DMS53 (cell line): Measurements from ENCODE around the gene DEPDC1B.
"Not testable (repeated sequence)": the region's sequence is repeated elsewhere in the genome, so short reads cannot be mapped to it uniquely, and the experiment has no call there.

Experiments used
- DNase-seq: peaks from one replicate; lab custom pipeline; 2025; lab: John Stamatoyannopoulos, UW

The DEPDC1B gene

DNA sequence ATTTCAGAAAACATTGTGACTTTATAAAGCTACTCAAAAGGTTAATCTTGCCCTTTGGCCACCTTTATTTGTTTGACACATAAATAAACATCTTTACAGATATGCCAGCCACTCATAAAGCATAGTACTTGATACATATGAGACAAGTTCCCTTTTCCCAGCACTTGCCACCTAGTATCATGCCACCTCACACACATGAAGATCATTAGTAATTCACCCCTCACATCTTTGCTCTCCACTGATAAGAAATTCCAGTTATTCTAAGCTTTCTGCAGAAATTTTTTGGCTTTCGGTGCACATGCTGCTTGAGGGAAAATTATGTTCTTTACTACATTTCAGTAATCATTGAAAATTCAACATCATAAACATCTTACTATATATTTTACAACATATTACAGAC lies 59.1 kb downstream of the DEPDC1B start:
- DNase-seq, result no peak

DNA sequence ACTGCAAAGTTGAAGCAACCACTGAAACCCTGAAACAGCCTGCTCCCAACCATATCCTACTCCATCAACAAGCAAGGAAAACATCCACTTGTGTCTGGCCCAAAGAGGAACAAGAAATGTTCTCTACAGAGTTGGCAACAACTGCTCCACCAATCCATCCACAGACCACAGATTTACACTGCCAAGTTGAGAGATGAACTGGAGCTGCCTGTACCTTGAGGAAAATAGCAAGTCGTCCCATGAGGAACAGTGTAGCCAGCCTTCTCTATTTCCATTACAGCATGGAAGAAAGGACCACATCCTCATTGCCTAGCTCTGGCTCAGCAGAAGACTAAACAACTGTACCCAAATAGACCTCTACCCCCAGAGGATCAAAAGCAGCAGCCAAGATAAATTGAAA lies 60.4 kb downstream of the DEPDC1B start:
- DNase-seq, result no peak

DNA sequence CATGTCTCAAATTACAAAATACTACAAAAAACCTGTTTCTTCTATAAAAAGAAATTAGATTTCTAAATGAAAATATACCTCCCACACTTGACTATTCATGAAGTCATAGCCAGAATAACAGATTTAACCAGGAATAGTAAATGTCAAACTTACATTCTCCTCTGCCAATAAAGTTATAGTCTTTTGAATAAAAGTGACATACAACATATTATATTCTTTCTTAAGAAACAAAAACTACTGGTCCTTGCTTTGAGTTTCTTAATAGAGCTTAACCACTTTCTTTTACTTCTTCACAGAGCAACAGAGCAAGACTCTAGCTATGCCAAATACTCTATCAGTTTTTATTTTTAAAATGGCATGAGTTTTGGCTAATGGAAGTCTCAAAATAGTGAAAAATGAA lies 61.7 kb downstream of the DEPDC1B start:
- no peak for DNase-seq

DNA sequence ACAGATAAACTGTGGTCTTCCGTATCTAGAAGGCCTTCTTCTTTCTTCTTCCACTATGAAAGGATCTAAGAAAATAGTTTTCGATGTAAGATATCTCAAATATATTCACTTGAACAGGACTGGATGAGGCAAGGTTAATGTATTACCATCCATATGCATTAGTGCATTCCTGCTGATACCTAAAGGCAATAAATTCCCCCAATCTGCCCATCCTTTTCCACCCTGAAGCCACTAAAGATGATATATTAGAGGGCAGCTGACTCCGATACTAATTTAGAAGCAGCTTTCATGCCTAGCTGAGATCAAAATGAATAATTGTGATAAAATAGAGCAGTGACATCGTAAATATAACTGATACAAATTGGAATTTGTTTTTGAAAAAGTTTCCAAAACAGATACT lies 63.3 kb downstream of the DEPDC1B start:
- DNase-seq, result no peak

DNA sequence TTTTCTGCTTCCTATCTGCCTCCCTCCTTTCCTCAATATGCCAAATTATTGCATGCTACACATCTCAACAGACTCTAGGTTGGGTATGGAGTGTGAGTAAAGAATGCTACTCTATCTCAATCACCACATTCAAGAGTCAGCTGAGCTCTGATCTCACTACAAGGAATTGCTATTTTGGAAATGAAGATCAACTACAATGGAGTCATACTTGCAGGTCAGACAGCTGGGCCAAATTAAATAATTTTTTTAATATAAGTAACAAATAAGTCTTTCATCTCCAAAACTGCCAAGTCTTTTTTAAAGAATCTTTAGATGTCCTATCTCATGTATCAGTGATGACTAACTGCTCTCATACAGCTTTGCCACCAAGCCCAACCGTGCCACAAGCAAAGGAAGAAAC lies 64.0 kb downstream of the DEPDC1B start:
- no peak for DNase-seq

DNA sequence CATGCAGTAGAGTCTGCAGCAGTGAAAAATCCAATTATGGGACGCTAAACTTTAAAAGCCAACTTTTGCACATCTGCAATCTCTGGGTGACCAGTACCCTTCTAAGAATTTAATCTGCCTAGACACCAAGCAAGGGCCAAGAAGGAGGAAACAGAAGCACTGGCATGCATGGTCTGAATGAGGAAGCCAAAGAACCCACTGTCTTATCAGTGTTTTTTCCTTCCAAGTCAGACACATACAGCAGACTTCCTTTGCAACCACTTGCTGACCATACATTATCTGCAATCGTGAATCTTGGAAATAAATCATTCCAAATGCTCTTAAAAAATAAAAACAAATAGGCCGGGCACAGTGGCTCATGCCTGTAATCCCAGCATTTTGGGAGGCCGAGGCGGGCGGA lies 65.9 kb downstream of the DEPDC1B start:
- DNase-seq, result no peak

DNA sequence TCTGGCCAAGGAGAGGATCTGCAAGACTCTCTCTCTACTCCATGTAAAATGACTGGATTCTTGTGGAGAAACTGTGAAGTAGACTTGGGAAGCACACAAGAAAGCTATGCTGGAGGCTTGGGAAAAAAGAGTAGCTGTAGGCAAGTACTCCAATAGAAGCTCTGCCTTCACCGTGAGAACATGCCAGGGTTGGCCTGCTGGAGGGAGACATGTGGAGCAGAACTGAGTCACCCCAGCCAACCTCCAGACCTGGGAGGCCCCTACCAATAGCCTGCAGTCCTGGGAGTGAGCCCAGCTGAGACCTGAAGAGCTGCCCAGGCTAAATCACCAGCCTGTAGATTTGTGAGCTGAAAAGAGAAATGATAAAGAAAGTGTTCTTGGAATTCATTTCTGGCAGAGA lies 66.6 kb downstream of the DEPDC1B start:
- no peak for DNase-seq

DNA sequence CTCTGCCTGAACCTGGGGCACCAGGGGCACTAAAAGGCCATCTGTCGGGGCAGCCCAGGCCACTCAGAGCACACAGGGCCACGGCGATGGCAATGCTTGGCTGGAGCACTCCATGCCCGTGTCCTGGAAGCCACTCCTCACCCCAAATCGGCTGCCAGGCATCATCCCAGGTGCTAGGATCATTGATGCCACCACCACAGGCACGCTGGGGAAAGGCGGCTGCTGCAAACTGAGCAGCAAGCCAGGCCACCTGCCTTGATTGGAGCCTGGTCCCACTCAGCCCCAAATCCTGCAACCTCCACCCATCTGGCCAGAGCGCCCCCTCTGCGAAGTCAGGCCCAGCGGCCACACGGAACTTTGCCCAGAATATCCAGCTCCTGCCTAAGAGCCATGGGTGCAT lies 67.8 kb downstream of the DEPDC1B start:
- no peak for DNase-seq

DNA sequence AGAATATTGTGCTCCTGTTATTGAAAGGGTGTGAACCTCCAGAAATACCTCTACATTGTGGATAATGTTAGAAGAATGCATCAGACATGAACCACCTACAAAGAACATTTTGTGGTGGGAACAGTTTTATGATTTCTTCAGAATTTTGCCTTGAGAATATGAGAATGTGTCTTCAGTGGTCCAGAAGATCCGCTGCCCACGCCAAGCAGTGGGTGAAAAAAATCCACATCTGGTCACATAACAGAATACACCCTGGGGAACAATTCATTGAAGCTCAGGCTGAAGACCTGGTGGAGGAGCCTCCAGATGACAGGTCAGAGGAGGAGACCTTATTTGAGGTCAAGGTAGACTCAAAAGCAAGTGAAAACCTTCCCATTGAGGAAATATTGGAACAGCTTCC lies 69.1 kb downstream of the DEPDC1B start:
- no peak for DNase-seq

DNA sequence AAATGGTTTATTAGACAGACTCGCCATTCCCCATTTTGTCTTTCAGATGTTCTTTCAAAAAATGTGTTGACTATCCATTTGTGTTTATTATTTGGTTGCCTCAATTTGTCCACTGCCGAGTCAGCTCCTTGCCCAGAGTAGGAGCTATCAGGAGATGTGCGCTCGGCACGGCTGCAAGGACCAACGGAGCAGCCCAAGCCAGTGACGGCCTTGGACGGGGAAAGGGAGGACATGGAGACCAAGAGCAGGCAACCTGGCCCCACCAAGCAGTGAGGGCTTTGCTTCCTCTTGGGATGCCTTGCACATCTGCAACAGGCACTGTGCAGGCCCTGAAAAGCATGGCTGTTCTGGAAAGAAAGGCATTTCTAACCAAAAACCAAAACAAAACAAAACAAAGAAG lies 69.8 kb downstream of the DEPDC1B start:
- DNase-seq, result no peak

DNA sequence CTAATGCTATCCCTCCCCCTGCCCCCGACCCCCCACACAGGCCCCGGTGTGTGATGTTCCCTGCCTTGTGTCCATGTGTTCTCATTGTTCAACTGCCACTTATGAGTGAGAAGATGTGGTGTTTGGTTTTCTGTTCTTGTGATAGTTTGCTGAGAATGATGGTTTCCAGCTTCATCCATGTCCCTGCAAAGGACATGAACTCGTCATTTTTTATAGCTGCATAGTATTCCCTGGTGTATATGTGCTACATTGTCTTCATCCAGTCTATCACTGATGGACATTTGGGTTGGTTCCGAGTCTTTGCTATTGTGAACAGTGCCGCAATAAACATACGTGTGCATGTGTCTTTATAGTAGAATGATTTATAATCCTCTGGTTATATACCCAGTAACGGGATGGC lies 75.1 kb downstream of the DEPDC1B start:
- not testable (repeated sequence) for DNase-seq

DNA sequence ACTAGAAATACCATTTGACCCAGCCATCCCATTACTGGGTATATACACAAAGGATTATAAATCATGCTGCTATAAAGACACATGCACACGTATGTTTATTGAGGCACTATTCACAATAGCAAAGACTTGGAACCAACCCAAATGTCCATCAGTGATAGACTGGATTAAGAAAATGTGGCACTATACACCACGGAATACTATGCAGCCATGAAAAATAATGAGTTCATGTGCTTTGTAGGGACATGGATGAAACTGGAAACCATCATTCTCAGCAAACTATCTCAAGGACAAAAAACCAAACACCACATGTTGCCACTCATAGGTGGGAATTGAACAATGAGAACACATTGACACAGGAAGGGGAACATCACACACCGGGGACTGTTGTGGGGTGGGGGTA lies 79.2 kb downstream of the DEPDC1B start:
- not testable (repeated sequence) for DNase-seq

DNA sequence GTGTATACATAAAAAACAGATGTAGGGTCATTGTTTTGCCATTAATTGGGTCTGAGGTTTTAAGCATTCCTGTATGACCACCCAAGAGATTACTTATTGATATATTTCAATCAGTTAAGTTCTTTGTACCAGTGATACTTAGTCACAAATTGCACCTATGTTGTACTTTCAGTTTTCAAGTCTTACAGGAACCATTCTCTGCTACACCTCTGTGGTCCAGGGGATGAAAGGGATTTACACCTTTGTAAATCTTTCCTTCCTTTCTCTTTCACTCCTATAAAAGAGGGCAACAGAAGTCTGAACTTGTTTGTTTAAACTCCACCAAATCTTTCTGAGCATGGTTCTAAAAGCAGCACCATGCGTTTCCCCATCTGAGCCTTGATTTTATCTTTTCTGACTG lies 86.1 kb downstream of the DEPDC1B start:
- DNase-seq, result no peak

DNA sequence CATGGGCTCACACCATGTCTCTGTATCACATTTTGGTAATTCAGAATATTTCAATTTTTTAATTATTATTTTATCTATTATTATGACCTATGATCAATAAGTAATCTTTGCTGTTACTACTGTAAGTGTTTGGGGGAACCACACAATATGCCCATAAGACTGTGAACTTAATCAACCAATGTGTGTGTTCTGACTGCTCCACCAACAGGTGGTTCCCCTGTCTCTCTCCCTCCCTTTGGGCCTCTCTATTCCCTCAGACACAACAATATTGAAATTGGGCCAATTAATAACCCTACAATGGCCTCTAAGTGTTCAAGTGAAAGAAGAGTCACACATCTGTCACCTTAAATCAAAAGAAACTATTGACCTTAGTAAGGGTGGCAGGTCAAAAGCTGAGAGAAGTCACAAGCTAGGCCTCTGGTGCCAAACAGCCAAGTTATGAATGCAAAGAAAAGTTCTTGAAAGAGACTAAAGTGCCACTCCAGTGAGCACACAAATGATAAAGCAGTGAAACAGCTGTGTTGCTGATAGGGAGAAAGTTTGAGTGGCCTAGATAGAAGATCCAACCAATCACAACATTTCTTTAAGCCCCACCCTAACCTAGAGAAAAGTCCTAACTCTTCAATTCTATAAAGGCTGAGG lies 88.7 kb downstream of the DEPDC1B start:
- no peak for DNase-seq

DNA sequence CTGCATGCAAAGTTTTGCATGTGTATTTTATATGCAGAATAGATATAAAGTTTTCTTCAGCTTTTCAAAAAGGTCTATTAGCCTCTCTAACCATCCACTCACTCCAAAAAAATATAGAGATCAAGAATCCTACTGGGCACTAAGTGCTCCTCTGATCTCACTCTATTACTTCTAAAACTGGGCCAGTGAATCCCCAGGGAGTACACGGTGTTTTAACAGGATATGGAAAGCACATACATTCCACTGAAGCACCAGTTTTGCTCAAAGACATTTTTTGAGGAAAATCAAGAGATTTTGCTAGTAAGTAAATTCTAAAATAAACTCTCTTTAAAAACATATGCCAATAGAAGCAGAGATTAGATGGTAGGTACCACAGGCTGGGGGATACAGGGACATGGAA lies 95.2 kb downstream of the DEPDC1B start:
- no peak for DNase-seq

DNA sequence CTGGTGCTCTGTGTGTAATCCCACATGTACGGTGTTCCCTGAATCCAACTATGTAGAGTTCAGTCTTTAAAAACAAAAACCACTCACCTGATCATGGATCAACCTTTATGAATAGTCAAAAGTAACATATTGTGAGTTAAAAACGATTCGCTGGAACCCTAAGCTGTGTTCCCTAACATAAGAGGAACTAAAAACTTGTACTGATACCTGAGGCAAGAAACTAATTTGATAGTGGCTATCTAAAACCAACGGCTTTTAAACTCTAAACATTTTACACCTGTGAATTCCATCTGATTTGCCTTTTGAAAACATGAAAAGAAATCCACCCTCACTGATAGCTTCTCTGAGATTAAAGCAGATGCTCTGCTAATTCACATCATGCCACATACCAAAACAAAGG lies 101.5 kb downstream of the DEPDC1B start:
- no peak for DNase-seq

DNA sequence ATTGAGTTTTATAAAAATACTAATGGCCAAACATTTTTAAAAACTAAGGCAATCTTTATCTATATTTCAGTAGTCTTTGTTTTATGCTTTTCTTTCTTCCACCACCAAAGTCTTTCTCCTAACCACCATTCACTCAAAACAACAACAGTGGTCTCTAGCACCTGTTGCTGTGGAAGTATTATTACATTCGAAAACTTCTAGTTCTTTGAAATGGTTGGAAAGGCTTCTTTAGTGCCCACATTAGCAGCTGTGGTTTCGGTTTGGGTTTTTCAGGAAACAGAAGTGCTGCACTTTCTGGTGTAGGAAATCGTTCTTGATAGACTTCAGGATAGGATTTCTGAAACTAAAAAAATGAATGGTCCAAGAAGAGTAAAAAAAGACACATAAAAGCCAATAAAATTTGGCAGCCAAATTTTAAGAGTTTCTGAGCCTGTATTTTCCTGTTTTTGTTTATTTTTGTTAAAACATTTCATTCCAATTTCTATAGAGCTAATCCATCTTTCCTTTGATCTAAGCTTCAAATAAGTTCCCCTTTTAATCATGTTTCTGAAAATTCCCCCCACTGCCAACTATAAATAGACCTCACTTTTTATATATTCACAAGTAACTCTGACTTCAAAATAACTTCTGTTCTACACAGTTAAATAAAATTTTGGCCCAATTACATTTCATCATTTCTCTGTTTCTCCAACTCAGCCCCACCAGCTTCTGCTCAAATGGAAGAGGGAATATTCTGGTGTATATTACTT lies 102.2 kb downstream of the DEPDC1B start:
- no peak for DNase-seq

DNA sequence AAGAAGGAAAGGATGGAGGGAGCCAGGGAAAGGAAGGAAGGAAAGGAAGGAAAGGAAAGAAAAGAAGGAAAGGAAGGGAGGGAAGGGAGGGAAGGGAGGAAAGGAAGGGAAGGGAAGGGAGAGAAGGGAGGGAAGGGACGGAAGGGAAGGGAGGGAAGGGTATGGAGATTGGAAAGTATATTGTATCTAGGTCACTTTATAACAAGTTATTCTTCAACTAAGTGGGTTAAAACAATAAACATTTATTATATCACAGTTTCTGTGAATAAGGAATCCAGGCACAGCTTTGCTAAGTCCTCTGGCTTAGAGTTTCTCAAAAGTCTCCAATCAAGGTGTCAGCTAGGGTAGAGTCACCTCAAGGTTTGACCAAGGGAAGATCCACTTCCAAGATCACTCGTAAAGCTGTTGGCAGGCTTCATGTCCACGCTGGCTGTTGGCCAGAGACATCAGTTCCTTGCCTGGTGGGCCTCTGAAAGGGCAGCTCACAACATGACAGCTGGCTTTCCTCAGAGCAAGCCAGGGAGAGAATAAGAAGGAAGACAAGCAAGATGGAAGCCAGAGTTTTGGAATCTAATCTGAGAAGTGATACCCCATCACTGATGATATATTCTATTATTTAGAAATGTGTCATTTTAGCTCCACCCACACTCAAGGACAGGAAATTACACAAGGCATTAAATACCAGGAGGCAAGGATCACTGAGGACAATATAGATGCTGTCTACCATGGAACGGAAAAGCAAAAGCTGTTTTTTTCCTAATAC lies 105.1 kb downstream of the DEPDC1B start:
- no peak for DNase-seq

DNA sequence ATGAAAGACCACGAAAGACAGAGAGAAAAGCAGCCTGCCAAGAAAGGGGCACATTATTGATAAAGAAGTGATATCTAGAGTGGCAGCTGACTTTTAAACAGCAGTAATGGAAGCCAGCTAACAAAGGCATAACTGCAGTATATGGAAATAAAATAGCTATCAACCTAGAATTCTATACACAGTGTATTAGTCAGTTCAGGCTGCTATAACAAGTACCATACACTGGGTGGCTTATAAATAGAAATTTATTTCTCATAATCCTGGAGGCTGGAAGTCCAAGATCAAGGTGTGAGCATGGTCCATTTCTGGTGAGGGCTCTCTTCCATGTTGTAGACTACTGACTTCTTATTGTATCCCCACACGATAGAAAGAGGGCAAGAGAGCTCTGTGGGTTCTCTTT lies 109.8 kb downstream of the DEPDC1B start:
- no peak for DNase-seq

DNA sequence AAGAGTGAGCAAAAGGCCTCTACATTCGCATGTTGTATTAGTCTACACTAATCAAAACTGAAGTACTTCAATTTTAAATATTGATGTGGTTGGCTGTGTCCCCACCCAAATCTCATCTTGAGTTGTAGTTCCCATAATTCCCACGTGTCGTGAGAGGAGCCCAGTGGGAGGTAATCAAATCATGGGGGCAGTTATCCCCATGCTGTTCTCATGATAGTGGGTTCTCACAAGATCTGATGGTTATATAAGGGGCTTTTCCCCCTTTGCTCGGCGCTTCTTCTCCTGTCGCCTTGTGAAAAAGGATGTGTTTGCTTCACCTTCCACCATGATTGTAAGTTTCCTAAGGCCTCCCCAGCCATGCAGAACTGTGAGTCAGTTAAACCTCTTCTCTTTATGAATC lies 112.7 kb downstream of the DEPDC1B start:
- not testable (repeated sequence) for DNase-seq

DNA sequence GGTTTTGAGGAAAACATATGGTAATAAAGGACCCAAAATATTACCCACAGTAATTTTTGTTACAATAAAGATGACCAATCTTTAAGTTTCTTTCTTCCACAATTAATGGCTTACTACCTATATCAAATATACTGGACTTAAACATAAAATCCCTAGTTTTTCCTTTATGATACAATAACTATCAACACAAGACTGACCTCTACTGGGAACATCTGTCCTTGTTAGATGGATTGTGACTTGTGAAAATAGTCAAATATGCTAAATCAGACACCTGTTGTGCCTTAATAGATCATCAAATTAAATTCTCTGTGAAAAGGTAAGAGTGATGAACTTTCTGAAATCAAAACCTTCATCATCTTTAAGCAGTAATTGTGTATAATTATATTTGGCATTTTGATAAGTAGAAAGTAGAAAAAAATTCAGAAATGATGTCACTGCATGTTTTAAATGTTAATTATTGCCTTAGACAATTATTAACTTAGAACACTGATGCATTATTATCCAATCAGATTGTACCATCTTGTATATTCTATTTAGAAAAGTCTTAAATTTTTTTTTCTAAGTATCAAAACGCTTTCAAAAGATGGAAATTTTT lies 113.6 kb downstream of the DEPDC1B start:
- DNase-seq, result peak; percentile 64

DNA sequence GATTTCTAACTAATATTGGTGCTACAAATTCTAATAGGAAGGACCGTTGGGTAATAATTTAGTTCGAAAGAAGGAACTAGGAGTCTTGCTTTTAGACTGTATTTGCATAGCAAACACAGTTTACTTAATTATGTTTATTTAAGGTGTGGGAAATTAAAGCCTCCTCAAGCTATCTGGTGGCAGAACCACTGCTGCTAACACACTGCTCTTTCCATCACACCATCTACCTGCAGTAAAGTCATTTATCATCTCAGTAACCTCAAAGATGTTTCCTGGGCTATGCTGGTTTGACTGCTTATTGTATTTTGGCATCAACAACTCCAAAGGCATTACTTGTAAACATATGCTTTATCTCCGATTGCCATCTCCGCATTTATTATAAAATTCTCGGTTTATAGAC lies 114.3 kb downstream of the DEPDC1B start:
- no peak for DNase-seq

DNA sequence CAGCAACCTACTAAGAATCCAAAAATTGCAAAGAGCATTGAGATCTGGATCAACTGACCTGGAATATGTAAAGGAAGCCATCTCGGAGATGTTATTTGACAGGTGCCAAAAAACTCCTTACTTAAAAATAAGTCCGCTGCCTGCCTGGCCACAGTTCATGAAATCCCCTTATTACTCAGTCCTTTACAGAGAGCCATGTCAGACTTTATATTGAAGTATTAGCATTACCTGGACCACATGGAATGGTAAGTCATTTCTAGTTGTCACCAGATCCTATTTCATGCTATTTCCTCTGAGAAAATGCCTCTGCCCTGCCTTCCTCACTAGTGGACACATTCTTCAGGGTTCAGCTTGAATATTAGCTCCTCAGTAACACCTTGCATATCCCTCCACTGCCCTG lies 115.7 kb downstream of the DEPDC1B start:
- no peak for DNase-seq
